Thyroid gland (tissue), 4 donors: ENCODE data around the gene RBMS1. TPM values are rescaled to one million over a fixed set of nuclear protein-coding genes. Genes with fewer than 3 reads are reported as not detected.

ENCODE experiments used
- DNase-seq, 2 donors: peaks; one replicate each; pipeline ENCODE4 v3.0.0-alpha.2; 2019
- H3K27ac ChIP-seq, 3 donors: fragments of 200-600 bp; sonication (generic); 1 replicate in 2 of 3; 2 replicates in 1 of 3; pipeline ENCODE4 v1.5.1; 2016 to 2019; ENCODE audit warnings: mild to moderate bottlenecking in 1 of 3, moderate library complexity in 1 of 3
- H3K27me3 ChIP-seq: fragments of 200-600 bp; sonication (generic); one replicate; pipeline ENCODE4 v1.5.1; 2019
- H3K36me3 ChIP-seq, 2 donors: fragments of 200-600 bp; sonication (generic); one replicate each; pipeline ENCODE4 v1.5.1; 2016 to 2019
- H3K4me1 ChIP-seq, 2 donors: fragments of 200-600 bp; sonication (generic); one replicate each; pipeline ENCODE4 v1.5.1; 2017 to 2019
- H3K4me3 ChIP-seq, 3 donors: fragments of 200-600 bp; sonication (generic); replicated peaks in 1 of 3; 1 replicate in 2 of 3; 2 replicates in 1 of 3; pipeline ENCODE4 v1.5.1; 2016; ENCODE audit warnings: mild to moderate bottlenecking in 1 of 3
- H3K9me3 ChIP-seq: fragments of 200-600 bp; sonication (generic); one replicate; pipeline ENCODE4 v1.5.1; 2017
- POLR2A ChIP-seq, 2 donors: fragments of 450-650 bp; IDR thresholded peaks; one replicate each; pipeline ENCODE4 v1.6.1; 2017; ENCODE audit warnings: antibody characterized with exemption in 2 of 2, mild to moderate bottlenecking in 2 of 2, moderate library complexity in 1 of 2
- WGBS, 2 donors: methylation state at CpG; one replicate each; pipeline ENCODE4 v1.1.5; 2017; 5-methylcytosine and 5-hydroxymethylcytosine counted together
- intact Hi-C: fragments of 100-400 bp; cut with DNase I; formaldehyde crosslinking; loops from one replicate; pipeline ENCODE4 v1.15.1; 2023
- total RNA-seq, 4 donors: library from RNA; depleted of rRNA; stranded (reverse); fragments of >200 nt; gene quantifications; one replicate each; pipeline ENCODE4 v1.2.3, GENCODE V29; 2016
- TF ChIP-seq, protein P1 (sequence below), 6 experiments: fragments of 200-600 bp in 3 of 6; fragments of 450-650 bp in 3 of 6; sonication (generic) in 3 of 6; IDR thresholded peaks; one replicate each; pipeline ENCODE4 v1.5.1; 2016 to 2019; ENCODE audit warnings: antibody characterized with exemption in 6 of 6, mild to moderate bottlenecking in 2 of 6, inconsistent platforms in 1 of 6, moderate library complexity in 1 of 6

RBMS1 gene
- total RNA-seq, 4 donors from 2014 or later, result 50.9 to 80.1 (median 69.0) TPM

DNA sequence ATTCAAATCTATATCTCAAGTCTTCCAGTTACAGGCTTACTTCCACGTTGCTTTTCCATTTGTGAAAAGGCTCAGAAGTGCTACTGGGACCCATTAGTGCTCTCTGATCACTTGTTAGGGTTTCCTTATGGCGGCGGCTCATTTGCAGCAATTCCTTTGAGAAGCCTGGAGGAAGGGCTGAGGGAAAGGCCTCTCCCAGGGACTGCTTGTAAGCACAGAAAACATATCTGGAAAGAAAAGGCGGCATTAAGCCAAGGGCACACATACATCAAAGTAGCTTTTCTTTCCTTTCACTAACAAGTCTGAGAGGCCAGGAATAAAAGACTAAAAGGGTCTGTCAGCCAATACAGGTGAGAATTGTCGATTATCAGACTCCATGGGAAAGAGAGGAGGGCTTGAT is 254.2 kb downstream of the RBMS1 start:
- TF ChIP-seq POLR2A (IDR thresholded peaks at IDR 0.05), result no peak
- TF ChIP-seq, protein P1, sequence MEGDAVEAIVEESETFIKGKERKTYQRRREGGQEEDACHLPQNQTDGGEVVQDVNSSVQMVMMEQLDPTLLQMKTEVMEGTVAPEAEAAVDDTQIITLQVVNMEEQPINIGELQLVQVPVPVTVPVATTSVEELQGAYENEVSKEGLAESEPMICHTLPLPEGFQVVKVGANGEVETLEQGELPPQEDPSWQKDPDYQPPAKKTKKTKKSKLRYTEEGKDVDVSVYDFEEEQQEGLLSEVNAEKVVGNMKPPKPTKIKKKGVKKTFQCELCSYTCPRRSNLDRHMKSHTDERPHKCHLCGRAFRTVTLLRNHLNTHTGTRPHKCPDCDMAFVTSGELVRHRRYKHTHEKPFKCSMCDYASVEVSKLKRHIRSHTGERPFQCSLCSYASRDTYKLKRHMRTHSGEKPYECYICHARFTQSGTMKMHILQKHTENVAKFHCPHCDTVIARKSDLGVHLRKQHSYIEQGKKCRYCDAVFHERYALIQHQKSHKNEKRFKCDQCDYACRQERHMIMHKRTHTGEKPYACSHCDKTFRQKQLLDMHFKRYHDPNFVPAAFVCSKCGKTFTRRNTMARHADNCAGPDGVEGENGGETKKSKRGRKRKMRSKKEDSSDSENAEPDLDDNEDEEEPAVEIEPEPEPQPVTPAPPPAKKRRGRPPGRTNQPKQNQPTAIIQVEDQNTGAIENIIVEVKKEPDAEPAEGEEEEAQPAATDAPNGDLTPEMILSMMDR (IDR thresholded peaks at IDR 0.05), result no peak
- DNase-seq, result no peak
- 72 to 85% methylated on average over 5 of the region's 5 CpGs for WGBS, 2 donors
- intact Hi-C loops, result no loop called here
- no peak overlapping the region for H3K27ac ChIP-seq
- no peak overlapping the region for H3K4me3 ChIP-seq
- H3K27me3 ChIP-seq, result no peaks in the 10 kb centered on the region
- peaks cover 11 to 34% of the 10 kb centered on the region in 2 donors for H3K4me1 ChIP-seq
- H3K9me3 ChIP-seq, result no peaks in the 10 kb centered on the region
- H3K36me3 ChIP-seq, result no peaks in the 10 kb centered on the region

DNA sequence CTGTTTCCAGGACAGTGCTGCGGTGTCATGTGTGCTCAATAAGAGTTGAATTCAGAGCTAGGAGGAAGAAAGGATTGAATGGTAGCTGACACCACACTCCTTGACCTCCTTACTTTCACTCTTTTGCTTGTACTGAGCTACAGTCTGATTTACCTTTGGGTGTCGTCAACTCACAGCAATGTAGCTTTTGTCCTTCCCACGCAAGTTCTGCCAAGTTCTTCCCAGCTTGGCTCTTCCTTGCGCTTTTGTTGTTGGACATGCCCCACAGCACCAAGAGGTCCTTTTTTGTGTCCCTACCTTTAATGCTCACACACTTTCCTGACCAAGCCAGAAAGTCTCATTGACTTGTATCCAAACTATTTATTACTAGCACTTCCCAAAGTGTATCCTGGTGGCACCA is 255.2 kb downstream of the RBMS1 start:
- H3K9me3 ChIP-seq, result no peaks in the 10 kb centered on the region
- DNase-seq, result peak; percentile 56 to 65
- TF ChIP-seq, protein P1 (IDR thresholded peaks at IDR 0.05), result no peak
- TF ChIP-seq POLR2A (IDR thresholded peaks at IDR 0.05), result peak in 1 of 2 donors; percentile 23
- H3K27me3 ChIP-seq, result no peaks in the 10 kb centered on the region
- WGBS, 2 donors, result 56% methylated on average over 4 of the region's 4 CpGs
- H3K4me3 ChIP-seq, result no peak overlapping the region
- peak overlapping the region; percentile 33 to 64 (median 49) for H3K27ac ChIP-seq
- H3K4me1 ChIP-seq, result peaks cover 11 to 34% of the 10 kb centered on the region in 2 donors
- H3K36me3 ChIP-seq, result no peaks in the 10 kb centered on the region
- intact Hi-C loops, result no loop called here

DNA sequence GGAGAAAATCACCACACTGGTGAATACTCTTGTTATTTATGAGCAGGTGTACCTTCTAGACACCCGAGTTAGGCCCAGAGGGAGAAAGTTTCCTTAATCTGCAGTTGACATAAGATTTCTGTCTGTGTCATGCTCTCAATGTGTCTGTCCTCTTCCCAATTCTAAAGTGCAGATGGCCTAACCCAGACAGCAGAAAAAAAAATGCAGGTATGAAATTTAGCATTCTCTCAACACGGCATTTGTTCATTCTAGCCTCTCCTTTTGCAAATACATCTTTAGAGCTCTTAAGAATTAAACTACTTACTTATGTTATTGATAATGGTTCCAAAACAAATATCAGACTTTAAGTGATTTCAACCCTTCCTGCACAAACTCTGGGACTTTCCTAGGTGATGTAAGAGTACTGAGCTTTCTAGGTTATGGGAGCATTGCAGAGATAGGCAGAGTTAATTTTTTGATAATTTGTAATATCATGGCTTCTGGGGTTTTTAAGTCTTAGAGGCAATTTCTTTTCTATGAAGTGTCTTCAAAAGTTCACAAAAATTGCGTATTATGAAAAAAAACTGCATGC is 260.6 kb downstream of the RBMS1 start:
- Histone ChIP-seq H3K9me3 (no peaks in the 10 kb centered on the region), H3K4me1 (peaks cover 10 to 22% of the 10 kb centered on the region in 2 donors), H3K36me3 (no peaks in the 10 kb centered on the region), H3K27me3 (no peaks in the 10 kb centered on the region), H3K27ac (peak overlapping the region in 2 of 3 donors; percentile 1 to 32), H3K4me3 (no peak overlapping the region)
- 83 to 88% methylated on average over 3 of the region's 3 CpGs for WGBS, 2 donors
- DNase-seq, result no peak
- TF ChIP-seq, protein P1 (IDR thresholded peaks at IDR 0.05), result no peak
- no peak for TF ChIP-seq POLR2A (IDR thresholded peaks at IDR 0.05)
- intact Hi-C loops, result no loop called here

DNA sequence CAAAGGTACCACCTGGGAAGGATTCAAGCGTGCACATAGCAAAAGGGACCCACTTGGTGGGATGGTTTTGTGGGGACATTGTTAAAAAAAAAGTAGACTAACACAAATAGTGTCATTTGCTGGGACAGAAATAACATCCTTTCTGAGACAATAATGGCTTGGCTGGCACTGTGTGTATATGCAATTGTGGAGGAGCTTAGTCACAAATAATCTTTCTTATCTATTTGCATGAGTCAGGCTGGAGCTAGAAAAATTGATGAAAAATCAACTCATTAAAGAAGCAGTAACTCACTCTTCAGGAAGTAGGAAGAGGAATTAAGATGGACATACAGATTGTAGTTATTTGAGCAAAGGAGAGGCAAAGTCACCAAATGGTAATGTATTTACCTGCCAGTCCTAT is 264.0 kb downstream of the RBMS1 start:
- DNase-seq, result no peak
- intact Hi-C loops, result no loop called here
- H3K36me3 ChIP-seq, result no peaks in the 10 kb centered on the region
- no peaks in the 10 kb centered on the region for H3K27me3 ChIP-seq
- no peak overlapping the region for H3K4me3 ChIP-seq
- TF ChIP-seq, protein P1 (IDR thresholded peaks at IDR 0.05), result no peak
- no peak for TF ChIP-seq POLR2A (IDR thresholded peaks at IDR 0.05)
- WGBS, 2 donors, result 94 to 95% methylated on average over 1 of the region's 1 CpG
- H3K9me3 ChIP-seq, result no peaks in the 10 kb centered on the region
- H3K27ac ChIP-seq, result no peak overlapping the region
- H3K4me1 ChIP-seq, result peaks cover 18 to 44% of the 10 kb centered on the region in 2 donors

DNA sequence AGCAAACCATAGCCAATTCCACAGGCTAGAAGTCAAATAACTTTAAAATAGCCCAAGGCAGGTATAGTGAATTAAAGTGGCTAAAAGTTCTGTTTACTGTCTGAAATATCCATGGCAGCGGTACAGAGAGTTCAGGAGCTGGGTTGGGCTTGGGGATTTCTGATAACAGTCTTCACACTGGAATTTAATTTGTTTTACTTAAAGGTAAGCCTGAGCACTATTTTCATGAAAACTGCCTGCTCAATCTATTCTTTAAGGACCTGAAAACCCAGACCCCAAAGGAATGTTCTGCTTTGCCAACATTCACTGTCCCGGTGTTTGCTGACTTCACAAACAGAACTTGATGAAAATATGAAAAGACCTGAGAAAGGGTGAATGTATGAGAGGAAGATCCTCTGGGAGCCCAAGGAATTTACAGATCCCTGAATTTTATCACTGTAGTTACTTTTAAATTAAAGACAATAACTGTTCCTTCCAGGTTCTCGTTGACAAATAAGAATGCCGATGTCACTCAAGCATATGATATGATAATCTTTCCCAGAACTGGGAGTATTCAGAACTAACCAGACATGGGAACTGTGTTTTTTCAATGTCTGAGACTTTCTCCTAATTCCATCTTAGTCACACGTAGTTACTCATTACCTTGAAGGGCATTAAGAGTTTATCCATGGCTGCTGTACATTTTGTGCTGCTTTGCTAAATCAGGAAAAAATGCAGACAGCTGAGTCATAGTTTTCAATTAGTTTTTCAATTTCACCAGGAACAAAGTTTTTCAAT is 265.3 kb downstream of the RBMS1 start:
- Histone ChIP-seq H3K4me3 (no peak overlapping the region), H3K36me3 (no peaks in the 10 kb centered on the region), H3K4me1 (peaks cover 18 to 57% of the 10 kb centered on the region in 2 donors), H3K27ac (peak overlapping the region in 2 of 3 donors; percentile 41 to 65), H3K9me3 (no peaks in the 10 kb centered on the region), H3K27me3 (no peaks in the 10 kb centered on the region)
- no peak for DNase-seq
- WGBS, 2 donors, result 71 to 77% methylated on average over 5 of the region's 5 CpGs
- TF ChIP-seq POLR2A (IDR thresholded peaks at IDR 0.05), result no peak
- TF ChIP-seq, protein P1 (IDR thresholded peaks at IDR 0.05), result no peak
- intact Hi-C loops, result no loop called here
